Pancreas (tissue), 10 donors: ENCODE results near the gene IL12RB1. TPM values are rescaled to one million over a fixed set of nuclear protein-coding genes. Genes with fewer than 3 reads are reported as not detected.
A peak's percentile ranks its signal among the peaks of the same experiment; 100 is the strongest.

Source experiments
- ATAC-seq, 4 donors: fragments of 200-7000 bp; cut with Tn5 transposase; one replicate each; pipeline versions ENCODE4 v1.8.0 to v1.9.1; 2020; ENCODE audit warnings: mild to moderate bottlenecking in 4 of 4, moderate library complexity in 4 of 4
- DNase-seq, 6 donors: peaks; one replicate each; pipeline ENCODE4 v3.0.0-alpha.2; 2020
- FAIRE-seq: peaks from 2 replicates; lab custom pipeline; 2012; peaks lifted over from hg19 to GRCh38; lab: Jason Lieb, UNC
- H3K27ac ChIP-seq, 4 donors: fragments of 200-600 bp; sonication (generic); 1 replicate in 3 of 4; 2 replicates in 1 of 4; pipeline versions ENCODE4 v1.5.0 to v1.8.0; 2020
- H3K27me3 ChIP-seq, 4 donors: fragments of 200-600 bp; one replicate each; pipeline ENCODE4 v1.8.0; 2021
- H3K36me3 ChIP-seq, 3 donors: fragments of 200-600 bp; sonication (generic) in 1 of 3; one replicate each; pipeline versions ENCODE4 v1.5.0 to v1.8.0; 2020 to 2021
- H3K4me1 ChIP-seq, 3 donors: fragments of 200-600 bp; one replicate each; pipeline ENCODE4 v1.8.0; 2021
- H3K4me3 ChIP-seq, 4 donors: fragments of 200-600 bp; sonication (generic) in 2 of 4; one replicate each; pipeline versions ENCODE4 v1.5.0 to v1.8.0; 2020 to 2021
- H3K9me3 ChIP-seq, 4 donors: fragments of 200-600 bp; one replicate each; pipeline ENCODE4 v1.8.0; 2021
- WGBS, 2 donors: extraction: QIAGEN DNeasy Blood & Tissue Kit; methylation state at CpG; one replicate each; pipeline ENCODE4 v1.1.7; 2013; 5-methylcytosine and 5-hydroxymethylcytosine counted together
- intact Hi-C, 3 donors: fragments of 100-400 bp; cut with DNase I; formaldehyde crosslinking; loops; one replicate each; pipeline versions ENCODE4 v1.11.1 to v1.14.2; 2022
- polyA plus RNA-seq, 2 donors: library from polyadenylated mRNA; stranded (reverse); fragments of 200-250 nt; gene quantifications; one replicate each; pipeline ENCODE4 v1.2.3, GENCODE V29; 2013
- total RNA-seq, 6 donors: library from RNA; stranded (reverse); fragmentation: NEBNext Ultra II Directional in 4 of 6; extraction: Animal tissue kit (Norgen Biotek cat#: 25700) in 4 of 6; gene quantifications; one replicate each; pipeline versions ENCODE4 v1.2.1 to v1.2.4, GENCODE V29; 2021 to 2023
- TF ChIP-seq, protein P1 (sequence below), 4 donors: fragments of 200-600 bp; sonication (generic) in 3 of 4; IDR thresholded peaks; one replicate each; pipeline versions ENCODE4 v1.5.0 to v1.8.0; 2021; ENCODE audit warnings: antibody characterized with exemption in 4 of 4
- donor health status: healthy with polysubstance abuse.
- donor health status: DM: no; HTN: no; CAD: no; lungs with moderate emphysema.
- donor health status: DM: no; HTN: no; CAD: no.
- donor health status: control.
- donor health status: control.
- donor health status: Bipolar disorder and iron deficiency.
- donor health status: DM: yes; HTN: yes; CAD: no.
- donor health status: DM: no; HTN: no; CAD: no.
- donor health status: DM: no; HTN: no; CAD: no.
- donor health status: DM: yes; HTN: yes; CAD: no.

The IL12RB1 gene
- total and polyA plus RNA-seq, 8 donors, result 0.15 to 1.1 (median 0.40) TPM

DNA sequence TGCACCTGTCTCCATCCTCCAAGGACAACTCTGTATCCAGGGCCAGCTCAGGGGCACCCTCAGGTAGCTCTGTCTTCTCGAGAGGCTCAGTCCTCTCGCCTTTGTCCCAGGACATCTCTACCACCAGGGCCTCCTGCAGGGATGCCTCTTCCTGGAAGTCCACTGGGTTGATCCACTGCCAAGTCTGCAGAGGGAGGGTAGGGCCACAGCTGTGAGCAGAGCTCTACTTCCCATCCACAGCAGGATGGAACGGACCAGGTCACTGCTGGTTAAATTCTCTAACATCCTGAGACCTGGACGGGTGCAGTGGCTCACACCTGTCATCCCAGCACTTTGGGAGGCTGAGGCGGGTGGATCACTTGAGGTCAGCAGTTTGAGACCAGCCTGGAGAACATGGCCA lies 26.8 kb downstream of the IL12RB1 start:
- Histone ChIP-seq H3K4me3 (no peak overlapping the region), H3K36me3 (no peaks in the 10 kb centered on the region), H3K27me3 (no peaks in the 10 kb centered on the region), H3K9me3 (no peaks in the 10 kb centered on the region), H3K4me1 (peaks cover 0 to 5% (median 0%) of the 10 kb centered on the region in 3 donors), H3K27ac (no peak overlapping the region)
- TF ChIP-seq, protein P1, sequence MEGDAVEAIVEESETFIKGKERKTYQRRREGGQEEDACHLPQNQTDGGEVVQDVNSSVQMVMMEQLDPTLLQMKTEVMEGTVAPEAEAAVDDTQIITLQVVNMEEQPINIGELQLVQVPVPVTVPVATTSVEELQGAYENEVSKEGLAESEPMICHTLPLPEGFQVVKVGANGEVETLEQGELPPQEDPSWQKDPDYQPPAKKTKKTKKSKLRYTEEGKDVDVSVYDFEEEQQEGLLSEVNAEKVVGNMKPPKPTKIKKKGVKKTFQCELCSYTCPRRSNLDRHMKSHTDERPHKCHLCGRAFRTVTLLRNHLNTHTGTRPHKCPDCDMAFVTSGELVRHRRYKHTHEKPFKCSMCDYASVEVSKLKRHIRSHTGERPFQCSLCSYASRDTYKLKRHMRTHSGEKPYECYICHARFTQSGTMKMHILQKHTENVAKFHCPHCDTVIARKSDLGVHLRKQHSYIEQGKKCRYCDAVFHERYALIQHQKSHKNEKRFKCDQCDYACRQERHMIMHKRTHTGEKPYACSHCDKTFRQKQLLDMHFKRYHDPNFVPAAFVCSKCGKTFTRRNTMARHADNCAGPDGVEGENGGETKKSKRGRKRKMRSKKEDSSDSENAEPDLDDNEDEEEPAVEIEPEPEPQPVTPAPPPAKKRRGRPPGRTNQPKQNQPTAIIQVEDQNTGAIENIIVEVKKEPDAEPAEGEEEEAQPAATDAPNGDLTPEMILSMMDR (IDR thresholded peaks at IDR 0.05), result no peak
- FAIRE-seq, result no peak
- 54 to 55% methylated on average over 5 of the region's 5 CpGs for WGBS, 2 donors
- intact Hi-C loops, result loop anchor here in 2 of 3 donors (5.0 kb wide), 2 partner anchors 48 to 118 kb away; no protein-coding TSS in a partner anchor
- DNase-seq, result peak in 1 of 6 donors; percentile 23
- no peak for ATAC-seq

DNA sequence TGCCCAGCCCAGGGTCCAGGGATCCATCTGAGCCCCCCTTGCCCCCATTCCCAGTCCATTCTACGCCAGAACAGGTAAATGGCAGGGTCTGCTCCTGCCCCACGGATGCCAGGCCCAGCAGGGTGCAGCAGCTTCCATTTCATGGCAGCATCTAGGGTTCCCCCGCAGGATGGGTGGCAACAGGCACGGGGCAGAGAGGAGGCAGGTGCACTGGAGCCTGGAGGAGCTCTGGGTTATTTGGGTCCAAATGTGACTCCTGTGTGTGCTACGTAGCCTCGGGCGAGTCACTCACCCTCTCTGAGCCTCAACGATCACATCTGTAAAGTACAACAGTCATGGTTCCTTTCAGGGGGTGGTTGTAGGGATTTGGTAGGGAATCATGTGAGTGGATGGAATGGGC lies 27.4 kb downstream of the IL12RB1 start:
- Histone ChIP-seq H3K4me3 (no peak overlapping the region), H3K27me3 (no peaks in the 10 kb centered on the region), H3K9me3 (no peaks in the 10 kb centered on the region), H3K27ac (no peak overlapping the region), H3K4me1 (peaks cover 0 to 5% (median 0%) of the 10 kb centered on the region in 3 donors), H3K36me3 (no peaks in the 10 kb centered on the region)
- FAIRE-seq (no peak), DNase-seq (peak in 1 of 6 donors; percentile 44), ATAC-seq (no peak)
- TF ChIP-seq, protein P1 (IDR thresholded peaks at IDR 0.05), result no peak
- intact Hi-C loops, result no loop called here
- 49 to 57% methylated on average over 8 of the region's 8 CpGs for WGBS, 2 donors

DNA sequence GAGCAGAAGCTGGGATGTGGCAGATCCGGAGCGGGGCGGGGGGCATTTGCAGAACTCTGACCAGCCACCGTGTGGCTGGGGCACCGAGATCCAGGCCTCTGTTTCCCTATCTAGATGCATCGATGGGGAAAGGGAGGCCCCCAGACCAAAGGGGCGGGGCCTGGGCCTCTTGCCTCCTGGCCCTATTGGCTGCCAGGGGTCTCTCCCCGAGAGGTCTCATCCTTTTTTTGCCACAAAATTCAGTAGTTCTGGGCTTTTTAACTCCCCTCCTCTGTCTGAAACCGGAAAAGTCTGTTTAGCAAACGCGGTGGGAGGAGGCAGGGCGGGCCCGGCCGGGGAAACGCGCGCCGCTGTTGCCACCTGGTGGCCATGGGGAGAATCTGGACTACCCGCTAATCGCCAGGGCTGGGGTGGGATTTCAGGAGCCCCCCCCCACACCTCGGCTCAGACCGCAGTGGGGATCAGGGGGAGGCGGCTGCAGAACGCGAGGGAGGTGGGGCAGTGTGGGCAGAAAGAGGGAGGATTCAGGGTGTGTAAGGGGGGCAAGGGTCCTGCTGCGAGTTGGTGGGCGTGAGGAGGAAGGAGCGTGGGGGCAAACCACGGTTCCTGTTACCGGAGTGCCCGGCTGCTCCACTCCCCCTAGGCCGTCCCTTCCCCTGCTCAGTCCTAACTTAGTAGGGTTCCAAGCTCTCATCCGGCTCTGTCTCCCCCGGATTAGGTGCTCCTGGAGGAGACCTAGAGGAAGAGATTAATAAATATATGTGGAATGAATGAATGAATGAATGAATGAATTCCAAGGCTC lies 28.3 kb downstream of the IL12RB1 start:
- Histone ChIP-seq H3K4me1 (peaks cover 0 to 5% (median 0%) of the 10 kb centered on the region in 3 donors), H3K36me3 (no peaks in the 10 kb centered on the region), H3K27ac (peak overlapping the region in 3 of 4 donors; percentile 55 to 77 (median 64)), H3K9me3 (no peaks in the 10 kb centered on the region), H3K27me3 (no peaks in the 10 kb centered on the region), H3K4me3 (peak overlapping the region in 1 of 4 donors; percentile 23)
- intact Hi-C loops, result loop anchor here in 1 of 3 donors (1.0 kb wide), 1 partner anchor 51 kb away; no protein-coding TSS in a partner anchor
- TF ChIP-seq, protein P1 (IDR thresholded peaks at IDR 0.05), result peak; percentile 80 to 87 (median 86)
- WGBS, 2 donors, result 4 to 5% methylated on average over 30 to 34 of the region's 34 CpGs
- FAIRE-seq (no peak), ATAC-seq (peak; percentile 94 to 98 (median 96)), DNase-seq (peak; percentile 69 to 93 (median 82))

DNA sequence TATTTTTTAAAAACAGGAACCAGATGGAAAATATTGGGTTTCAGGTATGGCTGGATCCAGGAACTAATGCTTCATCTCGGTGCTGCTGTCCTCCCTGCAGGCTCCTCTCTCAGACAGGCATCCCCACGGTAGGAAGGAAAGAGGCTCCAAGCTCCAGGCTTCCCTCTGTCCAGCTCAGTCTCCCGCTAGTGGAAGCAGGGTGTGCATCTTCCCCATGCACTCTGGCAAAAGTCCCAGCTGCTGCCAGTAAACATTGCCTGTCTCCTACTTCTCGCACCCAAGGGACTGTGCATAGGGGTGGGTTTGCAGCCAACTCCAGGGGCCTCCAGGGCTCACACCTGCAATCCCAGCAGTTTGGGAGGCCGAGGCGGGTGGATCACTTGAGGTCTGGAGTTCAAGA lies 29.2 kb downstream of the IL12RB1 start:
- H3K9me3 ChIP-seq, result no peaks in the 10 kb centered on the region
- peaks cover 0 to 5% (median 0%) of the 10 kb centered on the region in 3 donors for H3K4me1 ChIP-seq
- DNase-seq, result peak in 3 of 6 donors; percentile 27 to 43 (median 35)
- FAIRE-seq, result no peak
- H3K27me3 ChIP-seq, result no peaks in the 10 kb centered on the region
- no peak overlapping the region for H3K4me3 ChIP-seq
- H3K36me3 ChIP-seq, result no peaks in the 10 kb centered on the region
- TF ChIP-seq, protein P1 (IDR thresholded peaks at IDR 0.05), result no peak
- 79 to 81% methylated on average over 6 of the region's 6 CpGs for WGBS, 2 donors
- ATAC-seq, result peak in 3 of 4 donors; percentile 16 to 40 (median 31)
- peak overlapping the region in 2 of 4 donors; percentile 64 to 77 for H3K27ac ChIP-seq
- intact Hi-C loops, result no loop called here
